CD4-positive, alpha-beta T cell (primary cell): ENCODE data around the gene FERMT1. TPM values are rescaled to one million over a fixed set of nuclear protein-coding genes. Genes with fewer than 3 reads are reported as not detected.
"Not testable (repeated sequence)": the region's sequence is repeated elsewhere in the genome, so short reads cannot be mapped to it uniquely, and the experiment has no call there.

Source experiments
- ATAC-seq: fragments of 200-7000 bp; cut with Tn5 transposase; one replicate; pipeline ENCODE4 v1.10.0; 2022; ENCODE audit warnings: mild to moderate bottlenecking; ENCODE audit not compliant: poor library complexity
- CTCF ChIA-PET: fragments of 350-600 bp; sonication (Branson Sonifier 250); formaldehyde crosslinking; loops from one replicate; lab custom pipeline; 2021; ENCODE audit warnings: antibody characterized with exemption, inconsistent platforms; lab: Charles Lee
- POLR2A ChIA-PET: fragments of 350-600 bp; sonication (Branson Sonifier 250); formaldehyde crosslinking; loops from one replicate; lab custom pipeline; 2021; ENCODE audit warnings: antibody characterized with exemption, inconsistent platforms; lab: Charles Lee
- DNase-seq, 14 experiments: peaks; one replicate each; pipeline ENCODE4 v3.0.0-alpha.2; 2013 to 2020; ENCODE audit warnings: mixed read lengths in 2 of 14
- H3K27ac ChIP-seq, 2 donors: one replicate each; pipeline versions ENCODE4 v1.5.1 to v1.7.0; 2013; ENCODE audit warnings: low read length in 2 of 2, low read depth in 1 of 2, mild to moderate bottlenecking in 1 of 2
- H3K27me3 ChIP-seq, 2 experiments: 1 replicate in 1 of 2; 2 replicates in 1 of 2; pipeline versions ENCODE4 v1.6.1 to v1.7.0; 2013; ENCODE audit warnings: low read length in 2 of 2, control low read depth in 1 of 2, mild to moderate bottlenecking in 1 of 2, moderate library complexity in 1 of 2; ENCODE audit not compliant: insufficient read depth in 2 of 2, control insufficient read depth in 1 of 2
- H3K36me3 ChIP-seq: one replicate; pipeline ENCODE4 v1.6.1; 2013; ENCODE audit warnings: low read length, control low read depth; ENCODE audit not compliant: insufficient read depth
- H3K4me1 ChIP-seq: one replicate; pipeline ENCODE4 v1.6.1; 2013; ENCODE audit warnings: low read length, control low read depth; ENCODE audit not compliant: insufficient read depth
- H3K4me3 ChIP-seq: one replicate; pipeline ENCODE4 v1.5.1; 2013; ENCODE audit warnings: mild to moderate bottlenecking, low read length, moderate library complexity
- H3K9me3 ChIP-seq, 2 experiments: 1 replicate in 1 of 2; 2 replicates in 1 of 2; pipeline versions ENCODE4 v1.6.1 to v1.7.0; 2013; ENCODE audit warnings: low read length in 2 of 2, mild to moderate bottlenecking in 2 of 2, control low read depth in 1 of 2, moderate library complexity in 1 of 2; ENCODE audit not compliant: control insufficient read depth in 1 of 2, insufficient read depth in 1 of 2
- H3K27ac Mint-ChIP-seq: one replicate; pipeline ENCODE4 v1.8.0; 2020; ENCODE audit warnings: mixed read lengths
- H3K27me3 Mint-ChIP-seq: one replicate; pipeline ENCODE4 v1.8.0; 2021; ENCODE audit warnings: mixed read lengths
- H3K36me3 Mint-ChIP-seq: one replicate; pipeline ENCODE4 v1.8.0; 2021; ENCODE audit warnings: low read depth, mixed read lengths
- H3K4me1 Mint-ChIP-seq: one replicate; pipeline ENCODE4 v1.8.0; 2021; ENCODE audit warnings: low read depth, mixed read lengths
- H3K4me3 Mint-ChIP-seq: one replicate; pipeline ENCODE4 v1.8.0; 2020; ENCODE audit warnings: mild to moderate bottlenecking, mixed read lengths
- H3K9me3 Mint-ChIP-seq: one replicate; pipeline ENCODE4 v1.8.0; 2020; ENCODE audit warnings: mixed read lengths
- intact Hi-C, 2 experiments: fragments of 100-400 bp; cut with DNase I in 1 of 2; cut with micrococcal nuclease in 1 of 2; formaldehyde crosslinking; loops; one replicate each; pipeline versions ENCODE4 v1.15.1 to v1.9.0; 2023 to 2025; cut with DNase I, micrococcal nuclease
- total RNA-seq, 174 experiments: library from RNA in 2 of 174; stranded (reverse) in 2 of 174; gene quantifications; one replicate each; pipeline ENCODE4 v1.2.3 and lab custom pipeline; 2021 to 2026
- TF ChIP-seq, protein P1 (sequence below): fragments of 200-600 bp; IDR thresholded peaks from one replicate; pipeline ENCODE4 v1.8.0; 2022; ENCODE audit warnings: antibody characterized with exemption, mild to moderate bottlenecking

FERMT1 gene
- total RNA-seq, 2 experiments from 2014 or later, result not detected

DNA sequence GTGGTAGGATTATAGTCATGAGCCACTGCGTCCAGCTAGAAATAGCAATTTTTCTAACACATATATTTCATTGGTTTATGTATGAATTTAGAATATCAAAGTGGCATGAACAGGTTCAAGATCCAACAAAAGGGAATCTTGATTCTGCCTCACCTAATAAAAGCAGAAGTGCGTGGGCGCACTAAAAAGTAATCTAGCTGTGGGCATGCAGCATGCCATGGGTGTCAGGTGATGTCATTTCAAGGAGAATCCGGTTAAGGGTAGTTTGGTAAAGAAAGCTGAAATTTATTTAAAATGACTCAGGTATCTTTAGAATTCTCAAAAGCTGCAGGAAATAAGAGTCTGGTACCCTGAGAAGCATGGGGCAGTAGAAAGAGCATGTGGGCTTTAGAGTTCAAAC, 86.6 kb downstream of the FERMT1 start:
- ChIA-PET CTCF (no interaction called here), POLR2A (no interaction called here)
- no peak overlapping the region for H3K4me3 Mint-ChIP-seq
- no peak overlapping the region for H3K4me3 ChIP-seq
- ATAC-seq (no peak), DNase-seq (no peak)
- no peaks in the 10 kb centered on the region for H3K4me1 ChIP-seq
- no peaks in the 10 kb centered on the region for H3K27me3 ChIP-seq
- H3K36me3 Mint-ChIP-seq, result peaks cover 82% of the 10 kb centered on the region
- TF ChIP-seq, protein P1, sequence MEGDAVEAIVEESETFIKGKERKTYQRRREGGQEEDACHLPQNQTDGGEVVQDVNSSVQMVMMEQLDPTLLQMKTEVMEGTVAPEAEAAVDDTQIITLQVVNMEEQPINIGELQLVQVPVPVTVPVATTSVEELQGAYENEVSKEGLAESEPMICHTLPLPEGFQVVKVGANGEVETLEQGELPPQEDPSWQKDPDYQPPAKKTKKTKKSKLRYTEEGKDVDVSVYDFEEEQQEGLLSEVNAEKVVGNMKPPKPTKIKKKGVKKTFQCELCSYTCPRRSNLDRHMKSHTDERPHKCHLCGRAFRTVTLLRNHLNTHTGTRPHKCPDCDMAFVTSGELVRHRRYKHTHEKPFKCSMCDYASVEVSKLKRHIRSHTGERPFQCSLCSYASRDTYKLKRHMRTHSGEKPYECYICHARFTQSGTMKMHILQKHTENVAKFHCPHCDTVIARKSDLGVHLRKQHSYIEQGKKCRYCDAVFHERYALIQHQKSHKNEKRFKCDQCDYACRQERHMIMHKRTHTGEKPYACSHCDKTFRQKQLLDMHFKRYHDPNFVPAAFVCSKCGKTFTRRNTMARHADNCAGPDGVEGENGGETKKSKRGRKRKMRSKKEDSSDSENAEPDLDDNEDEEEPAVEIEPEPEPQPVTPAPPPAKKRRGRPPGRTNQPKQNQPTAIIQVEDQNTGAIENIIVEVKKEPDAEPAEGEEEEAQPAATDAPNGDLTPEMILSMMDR, result no peak
- H3K27ac Mint-ChIP-seq, result no peak overlapping the region
- H3K27ac ChIP-seq, result no peak overlapping the region
- H3K27me3 Mint-ChIP-seq, result no peaks in the 10 kb centered on the region
- H3K36me3 ChIP-seq, result peaks cover 74% of the 10 kb centered on the region
- intact Hi-C loops, result no loop called here
- H3K9me3 ChIP-seq, result peaks cover 0 to 6% of the 10 kb centered on the region in 2 experiments
- peaks cover 15% of the 10 kb centered on the region for H3K4me1 Mint-ChIP-seq
- no peaks in the 10 kb centered on the region for H3K9me3 Mint-ChIP-seq

DNA sequence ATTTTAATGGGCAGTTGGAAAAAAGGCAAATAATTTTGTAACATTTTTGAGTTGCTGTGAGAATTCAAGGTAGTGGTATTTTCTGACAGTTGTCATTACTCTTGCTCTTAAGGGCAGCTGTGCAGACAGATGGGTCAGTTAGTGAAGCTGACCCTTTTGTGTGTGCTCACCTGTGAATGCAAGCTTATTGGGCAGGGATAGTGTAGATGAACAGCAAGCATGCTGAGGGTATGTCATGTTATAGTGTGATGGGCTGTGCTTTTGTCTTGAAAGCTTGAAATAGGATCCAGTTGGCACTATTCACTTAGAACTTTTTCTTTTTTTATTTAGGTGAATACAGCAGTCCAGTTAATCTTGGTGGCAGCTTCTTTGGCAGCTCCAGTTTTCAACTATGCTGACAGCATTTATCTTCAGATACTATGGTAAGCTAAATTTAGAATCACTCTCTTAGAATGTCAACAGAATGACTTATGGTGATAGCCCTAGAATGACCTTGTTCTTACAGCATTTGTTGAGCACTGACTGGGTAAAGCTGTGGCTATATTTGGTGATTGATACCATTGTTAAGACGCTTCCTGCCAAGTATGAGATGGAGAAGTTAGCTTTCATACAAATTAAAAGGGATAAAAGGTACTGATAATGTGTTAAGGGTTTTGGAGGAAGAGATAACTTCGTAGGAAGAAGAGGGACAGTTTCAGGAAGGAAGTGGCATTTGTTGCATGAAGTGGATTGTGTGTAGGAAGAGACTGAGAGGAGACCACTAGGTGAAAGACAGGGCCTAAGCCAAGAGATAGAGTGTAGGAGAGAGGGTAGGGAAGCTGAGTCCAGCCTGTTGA, 88.5 kb downstream of the FERMT1 start:
- peaks cover 57% of the 10 kb centered on the region for H3K36me3 ChIP-seq
- H3K4me3 Mint-ChIP-seq, result no peak overlapping the region
- peaks cover 28% of the 10 kb centered on the region for H3K4me1 Mint-ChIP-seq
- H3K4me3 ChIP-seq, result no peak overlapping the region
- H3K27me3 Mint-ChIP-seq, result no peaks in the 10 kb centered on the region
- H3K27me3 ChIP-seq, result no peaks in the 10 kb centered on the region
- DNase-seq, result no peak
- no peak overlapping the region for H3K27ac ChIP-seq
- H3K36me3 Mint-ChIP-seq, result peaks cover 68% of the 10 kb centered on the region
- intact Hi-C loops, result no loop called here
- H3K9me3 ChIP-seq, result no peaks in the 10 kb centered on the region
- TF ChIP-seq, protein P1, result no peak
- no peak overlapping the region for H3K27ac Mint-ChIP-seq
- ChIA-PET POLR2A (no interaction called here), CTCF (no interaction called here)
- no peak for ATAC-seq
- H3K9me3 Mint-ChIP-seq, result no peaks in the 10 kb centered on the region
- peaks cover 4% of the 10 kb centered on the region for H3K4me1 ChIP-seq

DNA sequence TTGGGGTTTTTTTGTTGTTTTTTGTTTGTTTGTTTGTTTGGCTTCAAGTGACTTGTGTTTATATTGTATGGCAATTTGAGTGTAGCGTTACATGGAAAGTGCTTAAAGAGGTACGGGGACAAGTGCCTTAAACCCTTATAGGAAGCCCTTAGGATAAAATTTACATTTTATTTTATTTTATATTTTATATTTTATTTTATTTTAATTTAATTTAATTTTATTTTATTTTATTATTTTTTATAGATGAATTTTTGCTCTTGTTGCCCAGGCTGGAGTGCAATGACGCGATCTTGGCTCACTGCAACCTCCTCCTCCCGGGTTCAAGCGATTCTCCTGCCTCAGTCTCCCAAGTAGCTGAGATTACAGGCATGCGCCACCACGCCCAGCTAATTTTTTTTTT, 89.9 kb downstream of the FERMT1 start:
- H3K4me1 ChIP-seq, CTCF ChIA-PET, DNase-seq, intact Hi-C loops, H3K27ac Mint-ChIP-seq, H3K27me3 Mint-ChIP-seq, H3K9me3 ChIP-seq, H3K27ac ChIP-seq, POLR2A ChIA-PET, H3K4me3 Mint-ChIP-seq, H3K9me3 Mint-ChIP-seq, ATAC-seq, H3K4me3 ChIP-seq, H3K27me3 ChIP-seq: not testable (repeated sequence)
- peaks cover 39% of the 10 kb centered on the region for H3K4me1 Mint-ChIP-seq
- peaks cover 43% of the 10 kb centered on the region for H3K36me3 ChIP-seq
- H3K36me3 Mint-ChIP-seq, result peaks cover 56% of the 10 kb centered on the region
